Activated CD4-positive, alpha-beta T cell treated with anti-CD3 and anti-CD28 coated beads, Interleukin-2, Interleukin-6, amounts not matched to agents 100 ng/mL and 50 ng/mL, durations not matched to agents 16 hours and 8 hours (primary cell): ENCODE data around the gene SPATA32.

Experiments used
- DNase-seq: peaks from one replicate; pipeline ENCODE4 v3.0.0-alpha.2; 2020

The SPATA32 gene

DNA sequence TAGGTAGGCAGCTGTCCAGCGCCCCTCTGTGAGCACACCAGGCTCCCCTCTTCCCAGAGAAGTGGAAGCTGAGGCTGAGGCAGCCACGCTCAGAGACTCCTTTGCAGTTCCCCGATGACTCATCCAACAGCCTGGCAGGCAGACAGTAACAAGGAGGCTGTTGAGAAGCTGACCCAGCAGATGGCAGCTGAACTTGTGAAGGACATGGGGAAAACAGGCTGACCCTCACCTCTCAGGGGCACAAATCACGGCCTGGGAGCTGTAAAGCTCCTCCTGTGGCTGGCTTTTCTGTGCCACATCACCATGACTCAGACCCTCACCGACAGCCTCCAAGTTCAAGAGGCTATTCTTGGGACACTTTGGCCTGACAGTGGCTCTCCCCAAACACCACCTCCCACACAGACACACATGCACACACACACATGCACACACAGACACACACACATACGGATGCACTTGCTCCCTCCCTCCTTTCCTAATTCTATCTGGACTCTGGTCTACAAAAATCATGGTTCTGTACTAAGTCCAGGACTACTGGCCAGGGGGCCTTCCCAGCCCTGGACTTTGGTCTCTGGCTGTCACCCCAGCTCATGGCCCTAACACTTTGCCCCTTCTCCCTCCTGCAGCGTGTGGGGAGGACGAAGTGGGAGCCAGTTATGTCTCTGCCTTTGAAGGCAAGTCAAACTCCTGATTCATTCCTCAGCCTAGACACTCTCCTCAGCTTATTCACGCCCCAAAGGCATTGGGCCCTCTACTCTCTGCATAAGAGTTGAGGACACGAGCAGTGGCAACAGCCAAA is 31.7 kb upstream of the SPATA32 start:
- DNase-seq, result peak; percentile 59

DNA sequence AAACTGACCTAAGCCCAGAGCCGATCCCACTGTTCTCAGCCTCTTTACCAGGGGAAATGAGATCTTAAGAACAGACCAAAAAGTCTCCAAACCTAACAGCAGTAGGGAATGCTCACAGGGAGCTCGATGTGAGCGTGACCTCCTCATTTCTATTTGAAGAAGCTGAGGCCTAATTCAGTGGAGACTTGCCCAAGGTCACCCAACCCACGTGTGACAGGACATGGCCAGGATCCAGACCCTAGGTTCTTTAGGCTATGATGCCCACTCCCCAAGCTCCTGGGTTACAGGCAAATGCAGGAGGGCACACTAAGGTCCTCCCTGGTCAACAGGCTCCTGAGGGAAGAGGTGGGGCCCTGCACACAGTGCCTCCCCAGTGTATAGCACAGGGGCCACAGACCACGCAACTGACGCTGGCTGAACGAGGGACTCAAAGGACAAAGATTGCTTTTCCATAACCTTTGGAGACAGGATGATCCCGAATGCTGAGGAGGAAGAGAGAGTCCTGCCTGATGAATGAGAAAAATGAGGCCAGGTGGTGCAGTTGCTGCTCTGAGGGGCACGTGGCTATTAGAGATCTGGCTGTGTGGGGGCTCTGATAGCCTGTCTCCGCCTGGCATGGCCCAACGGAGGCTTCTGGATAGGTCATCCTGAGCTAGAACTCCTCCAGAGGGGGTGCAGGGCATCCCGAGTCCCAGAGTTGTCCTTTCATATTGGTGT is 31.0 kb upstream of the SPATA32 start:
- no peak for DNase-seq

DNA sequence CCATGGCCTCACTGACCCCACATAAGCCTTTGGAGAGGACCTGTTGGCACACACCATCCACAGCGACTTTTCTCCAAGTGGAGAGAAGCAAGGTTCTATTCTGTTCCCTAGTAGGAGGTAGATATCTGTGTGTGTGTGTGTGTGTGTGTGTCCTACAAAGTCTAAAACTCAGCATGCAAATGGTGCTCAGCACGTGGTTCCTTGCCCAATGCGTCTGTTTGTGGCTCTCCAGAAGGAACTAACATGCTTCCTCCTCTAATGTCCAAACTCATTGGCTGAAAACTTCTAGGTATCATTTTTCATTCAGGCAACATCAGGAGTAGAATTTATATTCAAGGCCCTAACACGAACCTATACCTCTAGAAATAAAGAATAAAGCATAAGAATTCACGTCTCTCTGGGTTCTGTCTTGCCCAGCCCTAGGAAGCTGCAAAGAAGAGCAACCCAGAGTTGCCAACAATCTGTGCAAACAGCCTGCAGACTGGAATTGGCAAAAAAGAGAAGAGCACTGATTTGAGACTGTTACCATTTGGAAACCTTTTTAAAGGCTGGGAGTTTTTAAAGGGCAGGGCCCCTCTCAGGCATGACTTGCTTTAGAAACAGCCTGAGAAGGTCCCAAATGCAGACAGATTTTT is 29.4 kb upstream of the SPATA32 start:
- DNase-seq, result no peak

DNA sequence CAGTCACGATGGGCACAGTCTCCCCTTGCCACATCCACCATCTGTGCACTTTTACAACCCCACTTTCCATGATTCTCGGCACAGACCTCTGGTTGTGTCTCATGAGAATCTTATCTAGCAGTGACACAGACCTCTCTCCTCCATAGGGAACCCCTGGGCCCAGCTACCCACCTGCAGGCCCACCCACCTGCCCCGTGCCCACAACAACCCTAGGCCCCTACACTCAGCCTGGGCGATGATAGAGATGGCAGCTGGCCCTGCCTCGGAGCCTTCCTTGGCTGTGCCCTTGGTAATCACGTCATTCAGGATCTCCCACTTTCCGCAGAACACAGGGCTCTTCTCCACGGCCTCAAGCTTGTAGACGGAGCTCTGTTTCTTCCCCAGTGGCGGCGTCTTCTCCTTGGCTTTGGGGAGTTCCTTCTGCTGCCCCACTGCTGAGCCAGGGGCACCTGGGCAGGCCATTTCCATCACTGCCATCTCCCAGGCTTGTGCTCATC is 28.4 kb upstream of the SPATA32 start:
- no peak for DNase-seq

DNA sequence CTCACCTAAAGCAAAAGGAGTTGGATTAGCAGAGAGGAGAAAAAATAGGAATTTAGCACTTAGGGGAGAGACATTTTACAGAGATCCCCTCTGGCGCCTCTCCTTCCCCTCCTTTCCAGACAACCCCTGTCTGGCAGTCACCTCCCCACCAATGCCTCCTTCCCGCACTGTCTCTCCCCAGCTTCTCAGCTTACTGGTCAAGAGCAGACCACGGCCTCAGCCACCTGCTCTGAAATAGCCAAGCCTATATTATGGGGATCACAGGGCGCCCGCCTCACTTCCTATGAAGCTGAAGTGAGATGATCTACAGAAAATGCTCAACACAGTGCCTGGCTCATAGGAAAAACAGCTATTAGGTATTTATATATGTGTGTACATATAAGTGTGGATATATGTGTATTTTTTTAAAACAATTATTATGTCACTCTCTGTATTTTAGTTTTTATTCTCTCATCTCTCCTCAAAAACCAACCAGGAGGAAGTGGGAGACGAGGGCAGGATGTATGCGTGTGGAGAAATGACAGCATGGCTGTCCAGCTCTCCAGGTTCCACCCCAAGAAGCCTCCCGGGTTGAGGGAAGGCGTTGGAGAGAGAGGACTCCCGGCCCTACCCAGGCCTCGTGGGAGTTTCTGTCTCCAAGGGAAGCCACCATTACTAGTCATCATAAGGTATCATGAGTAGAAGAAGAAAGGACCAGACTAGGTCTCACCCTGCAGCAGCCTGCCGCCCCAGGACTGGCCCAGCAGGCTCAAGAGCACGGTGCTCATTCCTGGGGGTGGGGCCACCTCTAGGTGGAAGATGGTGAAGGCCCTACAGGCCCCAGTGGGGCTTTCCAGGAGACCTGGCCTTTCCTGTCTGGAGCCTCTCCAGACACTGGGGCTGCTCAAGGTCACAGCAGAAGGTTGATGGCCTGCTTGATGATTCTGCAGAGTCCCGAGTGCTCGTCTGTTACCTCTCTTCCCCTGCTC is 27.7 kb upstream of the SPATA32 start:
- no peak for DNase-seq

DNA sequence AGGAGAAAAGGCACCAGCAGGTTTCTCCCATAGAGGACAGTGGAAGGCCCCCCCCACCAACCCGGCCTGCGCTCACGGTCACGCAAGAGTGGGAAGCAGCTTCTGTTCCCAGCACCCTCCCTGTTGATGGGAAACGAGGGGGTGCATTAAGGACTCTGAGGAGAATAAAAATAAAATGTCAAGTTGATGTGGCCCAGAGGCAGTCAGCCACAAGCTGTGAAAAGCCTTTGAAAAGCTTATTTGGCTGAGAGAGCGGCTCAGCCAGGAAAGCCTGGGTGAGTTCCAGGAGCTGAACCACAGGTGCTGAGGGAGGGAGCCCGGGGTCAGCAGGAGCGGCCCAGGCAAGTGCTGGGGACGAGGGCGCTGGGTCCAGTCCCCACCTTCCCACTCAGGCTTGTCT is 26.9 kb upstream of the SPATA32 start:
- no peak for DNase-seq

DNA sequence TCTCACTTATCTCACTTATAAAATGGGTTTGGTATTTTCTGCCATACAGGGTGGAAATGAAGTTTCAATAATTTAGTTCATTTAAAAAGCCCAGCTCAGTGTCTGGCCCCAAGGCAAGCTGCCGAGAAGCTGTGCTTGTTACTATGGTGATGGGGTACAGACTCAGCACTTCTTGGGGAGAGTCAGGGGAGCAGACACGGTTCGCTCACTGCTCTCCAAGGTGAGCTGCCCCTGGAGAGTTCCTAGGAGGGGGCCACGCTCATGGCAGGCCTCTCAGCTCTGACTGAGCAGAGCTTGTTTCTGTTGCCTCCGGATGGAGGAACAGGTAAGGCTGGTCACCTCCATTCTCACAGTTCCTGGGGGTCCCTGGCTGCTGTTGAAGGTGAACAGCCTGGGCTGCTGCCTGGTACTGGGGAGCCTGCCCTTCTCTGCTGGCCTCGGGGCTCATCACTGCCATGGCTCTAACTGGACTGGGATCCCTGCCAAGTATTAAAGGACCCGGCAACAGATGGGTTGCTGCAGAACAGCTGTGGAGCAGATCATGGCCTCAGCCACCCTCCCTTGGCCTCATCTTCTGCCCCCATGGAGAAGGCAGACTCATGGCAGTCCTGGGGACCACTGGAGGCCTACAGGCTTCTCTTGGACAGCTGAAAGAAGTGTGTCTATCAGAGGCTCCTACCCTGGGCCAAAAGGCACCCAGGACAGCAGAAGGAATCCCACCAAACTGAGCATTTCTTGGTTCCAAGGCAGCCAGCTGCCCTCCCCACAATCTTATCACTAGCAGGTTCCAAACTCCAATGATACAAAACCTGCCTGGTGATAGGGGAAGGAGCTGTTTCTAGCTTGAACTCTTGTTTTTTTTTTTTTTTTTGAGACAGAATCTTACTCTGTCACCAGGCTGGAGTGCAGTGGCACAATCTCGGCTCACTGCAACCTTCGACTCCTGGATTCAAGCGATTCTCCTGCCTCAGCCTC is 25.9 kb upstream of the SPATA32 start:
- no peak for DNase-seq

DNA sequence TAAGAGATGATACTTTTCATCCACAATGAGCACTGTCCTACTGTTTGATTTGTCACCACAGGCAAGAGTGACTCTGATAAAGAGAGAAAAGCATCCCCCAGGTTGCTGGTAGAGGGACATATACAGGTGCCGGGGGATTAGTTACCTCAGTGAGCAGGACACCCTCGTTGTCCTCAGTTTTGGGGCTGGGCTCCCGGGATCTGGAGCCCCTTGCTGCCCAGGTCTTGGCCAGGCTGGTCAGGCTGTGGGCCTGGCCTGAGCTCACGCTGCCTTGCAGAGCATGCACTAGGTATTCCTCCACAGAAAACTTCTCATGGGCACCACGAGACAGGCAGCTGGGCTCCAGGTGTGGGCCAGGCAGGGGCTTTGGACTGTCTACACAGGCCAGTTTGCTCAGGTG is 24.4 kb upstream of the SPATA32 start:
- no peak for DNase-seq

DNA sequence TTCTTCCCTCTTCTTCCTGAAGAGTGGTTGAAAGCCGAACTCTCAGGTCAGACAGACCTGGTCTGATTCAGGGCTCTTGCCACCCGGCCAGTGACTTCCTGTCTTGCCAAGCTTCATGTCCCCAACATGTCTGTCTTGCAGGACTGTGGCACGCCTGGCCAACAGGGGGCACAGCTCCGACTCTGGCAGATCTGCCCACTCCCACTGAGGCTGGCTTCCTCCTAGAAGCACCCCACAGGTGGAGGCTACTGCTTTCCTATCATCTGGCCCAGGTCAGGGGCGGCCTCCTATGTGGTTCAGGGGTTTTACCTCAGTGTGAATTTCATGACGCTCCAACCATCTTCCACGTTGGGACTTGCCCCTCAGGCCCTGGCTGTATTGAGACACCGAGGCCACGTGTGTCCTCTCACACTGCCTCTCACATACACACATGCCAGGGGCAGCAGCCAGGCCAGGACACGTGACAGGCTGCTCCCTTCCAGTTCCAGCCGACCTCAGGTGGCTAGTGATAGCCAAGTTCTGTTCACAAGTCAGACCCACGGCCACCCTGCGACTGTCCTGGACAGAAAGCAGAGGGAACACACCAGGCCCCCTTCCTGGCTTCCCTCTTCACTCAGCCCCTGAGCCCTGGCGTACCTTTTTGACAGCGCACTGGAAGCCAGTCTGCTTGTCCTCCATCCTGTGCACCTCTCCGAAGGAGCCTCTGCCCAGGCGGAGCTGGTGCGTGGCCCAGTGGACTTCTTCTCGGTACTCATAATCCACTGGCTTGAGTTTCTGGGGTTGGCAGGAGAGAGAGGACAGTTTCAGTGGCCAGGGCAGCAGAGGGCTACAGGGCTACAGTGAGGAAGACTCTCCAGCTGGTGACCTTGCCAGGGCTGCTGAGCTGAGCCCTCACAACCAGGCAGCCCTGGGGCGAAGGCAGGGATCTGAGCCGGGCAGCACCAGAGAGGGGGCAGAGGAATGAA is 22.6 kb upstream of the SPATA32 start:
- peak; percentile 50 for DNase-seq

DNA sequence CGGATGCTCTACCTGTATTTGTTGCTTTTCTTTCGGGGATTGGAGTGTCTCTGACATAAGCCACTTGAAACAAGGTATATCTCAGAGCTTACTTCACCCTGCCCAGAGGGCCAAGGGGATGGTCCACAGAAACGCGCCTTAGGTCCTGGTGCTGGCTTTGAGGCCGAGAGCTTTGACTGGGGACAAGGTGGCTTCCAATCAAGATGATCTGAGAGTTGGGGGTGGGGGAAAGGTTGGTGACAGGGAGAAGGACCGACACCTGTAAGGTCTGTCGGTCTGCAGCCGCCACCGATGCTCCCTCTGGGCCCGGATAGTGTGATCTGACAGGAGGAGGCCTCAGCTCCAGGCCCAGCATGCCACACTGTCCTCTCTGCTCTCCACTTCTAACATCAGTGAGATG is 21.8 kb upstream of the SPATA32 start:
- no peak for DNase-seq

DNA sequence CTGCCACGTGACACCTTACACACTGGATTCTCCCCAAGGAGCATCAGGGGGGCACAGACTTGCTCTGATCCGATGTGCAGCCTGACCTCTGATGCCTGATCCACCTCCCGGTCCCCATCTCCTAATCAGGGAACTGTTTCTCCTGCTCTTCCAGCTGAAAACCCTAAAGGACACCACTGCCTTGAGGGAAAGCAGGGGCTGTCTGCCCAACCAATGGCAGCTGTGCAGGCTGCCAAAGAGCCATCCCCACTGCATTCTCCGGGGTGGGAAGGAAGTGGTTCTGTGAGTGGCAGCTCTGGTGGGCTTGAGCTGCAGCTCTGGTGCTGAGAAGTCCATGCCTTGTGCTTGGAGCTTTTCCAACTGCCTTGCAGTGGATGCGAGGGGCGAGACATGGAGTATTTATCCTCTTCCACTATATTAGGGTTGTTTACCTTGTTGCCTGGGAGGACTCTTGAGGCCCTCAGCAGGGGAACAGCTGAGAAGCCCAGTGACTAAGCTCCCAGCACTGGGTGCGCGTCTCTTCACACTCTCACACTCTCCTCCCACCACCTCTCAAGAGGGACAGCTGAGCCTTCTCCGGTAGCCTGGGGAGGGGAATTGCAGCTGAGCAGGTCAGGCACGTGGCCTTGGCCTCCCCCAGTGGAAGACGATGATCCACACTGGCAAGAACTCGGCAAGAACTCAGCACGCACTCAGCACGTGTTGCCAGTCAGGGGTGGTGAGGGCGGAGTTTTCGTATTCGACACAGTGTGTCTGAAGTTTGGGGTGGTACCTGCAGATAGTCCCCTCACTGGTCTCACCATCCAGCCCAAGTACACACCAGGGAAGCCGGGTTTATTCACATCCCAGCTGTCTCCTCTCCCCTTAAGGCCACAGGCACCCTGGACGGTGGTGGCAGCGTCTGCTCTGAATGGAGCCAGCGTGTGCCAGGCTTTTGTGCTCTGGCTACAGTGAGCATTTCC is 21.1 kb upstream of the SPATA32 start:
- DNase-seq, result no peak

DNA sequence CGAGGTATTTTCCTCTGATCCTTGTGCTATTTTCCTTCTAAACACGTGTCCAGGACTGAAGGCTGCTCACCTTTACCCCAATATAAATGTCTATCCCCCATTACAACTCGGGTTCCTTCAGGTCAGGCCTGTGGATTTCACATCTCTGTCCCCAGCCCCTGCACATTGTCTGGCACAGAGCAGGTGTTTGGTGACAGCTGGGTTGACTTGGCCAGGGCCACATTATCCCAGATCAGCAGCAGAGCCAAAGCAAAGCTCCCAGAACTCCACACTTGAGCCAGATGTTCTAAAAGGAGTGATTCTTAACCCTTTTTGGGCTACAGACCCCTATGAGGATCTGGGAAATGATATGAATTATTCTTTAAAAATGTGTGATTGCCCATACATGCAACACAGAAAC is 18.0 kb upstream of the SPATA32 start:
- DNase-seq, result no peak

DNA sequence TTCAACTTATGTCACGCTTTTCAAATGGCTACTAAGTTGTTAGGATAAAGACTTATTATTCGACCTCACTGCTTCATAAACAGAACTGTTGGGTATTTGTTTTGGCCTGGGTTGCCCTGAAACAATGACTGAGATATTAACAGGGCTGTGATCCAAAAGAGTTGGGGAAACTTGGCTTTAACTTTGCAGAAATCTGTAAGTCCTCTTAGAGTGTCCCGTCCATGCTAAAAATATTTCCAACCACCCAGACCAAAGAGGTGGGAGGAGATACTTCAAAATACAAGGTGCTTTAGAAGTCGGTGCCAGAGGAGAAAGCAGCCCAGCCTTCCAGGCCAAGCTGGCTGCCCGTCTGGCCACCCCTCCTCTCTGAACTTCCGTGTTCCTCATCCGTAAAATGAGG is 16.1 kb upstream of the SPATA32 start:
- DNase-seq, result no peak

DNA sequence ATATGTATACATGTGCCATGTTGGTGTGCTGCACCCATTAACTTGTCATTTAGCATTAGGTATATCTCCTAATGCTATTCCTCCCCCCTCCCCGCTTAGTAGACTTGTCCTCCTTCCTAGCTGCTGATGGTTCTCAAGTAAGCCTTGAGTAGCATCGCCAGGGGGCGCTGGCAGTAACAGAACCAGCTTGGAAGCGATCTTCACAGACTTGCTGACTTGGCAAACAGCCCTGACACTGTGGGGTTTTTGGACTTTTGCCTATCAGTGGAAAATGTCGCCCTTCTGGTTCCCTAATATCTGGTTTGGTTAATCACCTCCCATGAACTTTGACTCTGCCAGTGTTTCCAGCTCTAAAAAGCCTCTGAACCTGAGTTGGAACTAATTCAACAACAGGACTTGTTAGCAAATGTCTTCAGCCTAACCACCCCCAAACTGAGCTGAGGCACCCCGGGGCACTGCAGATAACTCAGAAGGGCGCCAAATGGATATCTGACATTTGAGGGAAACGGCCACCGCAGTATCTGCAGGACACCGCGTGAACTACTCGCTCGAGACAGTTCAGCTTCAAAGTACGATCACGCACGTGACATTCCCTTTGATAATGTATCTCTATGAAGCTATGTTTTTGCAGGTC is 15.4 kb upstream of the SPATA32 start:
- DNase-seq, result peak; percentile 92

DNA sequence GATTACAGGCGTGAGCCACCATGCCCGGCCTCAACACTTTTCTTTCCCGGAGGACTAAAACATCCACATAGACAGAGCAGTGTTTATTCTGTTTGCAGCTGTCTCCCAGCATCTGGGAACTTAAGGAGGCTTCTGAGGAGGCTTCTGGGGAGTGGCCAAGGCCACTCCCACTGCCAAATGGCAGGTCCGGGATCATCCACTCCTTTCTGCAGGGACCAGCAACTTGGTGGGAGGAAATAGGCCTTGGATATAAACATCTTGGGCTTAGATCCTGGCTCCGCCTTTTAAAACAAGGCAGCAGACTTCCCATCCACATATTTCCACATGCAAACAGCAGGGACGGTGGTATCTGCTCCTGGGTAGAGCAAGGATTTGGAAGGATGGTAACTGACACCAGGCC is 14.1 kb upstream of the SPATA32 start:
- no peak for DNase-seq

DNA sequence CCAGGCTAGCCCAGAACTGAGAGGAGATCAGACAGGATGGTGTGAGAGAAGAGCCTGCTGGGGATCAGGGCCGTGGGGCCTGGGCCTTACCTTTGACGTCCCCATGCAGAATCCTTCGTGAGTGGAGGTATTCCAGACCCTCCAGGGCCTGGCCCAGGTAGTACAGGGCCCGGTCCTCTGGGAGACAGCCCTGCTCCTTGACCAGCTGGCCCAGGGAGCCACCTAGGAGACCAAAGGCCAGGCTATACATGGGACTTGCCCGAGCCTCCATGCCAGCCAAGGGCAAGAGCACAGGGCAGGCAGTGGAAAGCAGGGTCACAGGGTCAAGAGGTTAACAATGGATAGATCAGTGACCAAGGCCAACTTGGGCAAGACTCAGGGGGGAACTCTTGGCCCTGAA is 12.1 kb upstream of the SPATA32 start:
- DNase-seq, result no peak

DNA sequence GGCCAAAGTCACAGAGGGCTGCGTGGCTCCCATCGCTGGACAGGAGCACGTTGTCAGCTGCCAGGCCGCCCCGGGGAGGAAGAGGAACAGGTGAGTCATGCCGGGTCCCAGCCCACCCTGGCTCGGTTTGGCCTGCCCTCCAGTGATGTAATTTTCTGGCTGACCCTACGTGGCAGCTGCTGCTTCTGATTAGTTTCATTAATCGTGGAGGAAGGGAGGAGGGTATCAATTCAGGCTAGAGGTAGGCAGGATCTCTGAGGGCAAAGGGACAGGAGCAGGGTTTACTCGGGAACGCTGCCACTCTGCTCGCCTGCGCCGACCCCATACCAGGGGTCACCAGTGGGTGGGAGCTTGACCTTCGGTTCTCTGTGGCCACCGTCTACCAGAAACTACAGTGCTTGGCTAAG is 11.7 kb upstream of the SPATA32 start:
- no peak for DNase-seq

DNA sequence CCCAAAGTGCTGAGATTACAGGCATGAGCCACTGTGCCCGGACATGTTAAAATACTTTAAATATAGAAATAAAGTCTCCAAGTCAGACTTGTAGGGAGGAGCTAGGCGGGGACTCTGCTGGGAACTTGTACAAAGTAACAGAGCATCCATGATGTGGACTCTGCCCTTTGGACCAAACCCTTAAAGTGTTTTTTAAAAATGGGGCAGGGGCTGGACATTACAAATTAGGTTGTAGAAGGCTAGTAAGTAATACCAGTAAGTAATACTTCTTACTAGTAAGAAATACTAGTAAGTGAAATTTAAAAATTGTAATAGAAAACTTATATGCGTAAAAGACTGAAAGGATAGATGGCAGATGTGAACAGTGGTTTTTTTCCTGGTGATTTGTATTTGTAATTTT is 9.7 kb upstream of the SPATA32 start:
- DNase-seq, result no peak
